Smooth muscle cell (in vitro differentiated cells): ENCODE measurements around the gene SLC26A8. TPM values are rescaled to one million over a fixed set of nuclear protein-coding genes. Genes with fewer than 3 reads are reported as not detected.
"Not testable (repeated sequence)": the region's sequence is repeated elsewhere in the genome, so short reads cannot be mapped to it uniquely, and the experiment has no call there.

ENCODE experiments used
- DNase-seq: peaks from one replicate; lab custom pipeline; 2025; ENCODE audit not compliant: unreplicated experiment; lab: John Stamatoyannopoulos, UW
- H2AFZ ChIP-seq: fragments of 200-600 bp; sonication (generic); 2 replicates; pipeline ENCODE4 v1.6.0; 2016; ENCODE audit warnings: antibody characterized with exemption, low read depth, mild to moderate bottlenecking
- H3F3A ChIP-seq: fragments of 200-600 bp; sonication (generic); 2 replicates; pipeline ENCODE4 v1.6.0; 2017; ENCODE audit warnings: antibody characterized with exemption, low read depth
- H3K27ac ChIP-seq: fragments of 200-600 bp; sonication (generic); 2 replicates; pipeline ENCODE4 v1.5.1; 2016; ENCODE audit warnings: low read depth, mild to moderate bottlenecking
- H3K27me3 ChIP-seq: fragments of 200-600 bp; sonication (generic); 2 replicates; pipeline ENCODE4 v1.6.1; 2016; ENCODE audit warnings: low read depth, mild to moderate bottlenecking
- H3K36me3 ChIP-seq: fragments of 200-600 bp; sonication (generic); 2 replicates; pipeline ENCODE4 v1.5.1; 2016; ENCODE audit warnings: low read depth
- H3K4me1 ChIP-seq: fragments of 200-600 bp; sonication (generic); 2 replicates; pipeline ENCODE4 v1.5.1; 2016; ENCODE audit warnings: low read depth
- H3K4me2 ChIP-seq: fragments of 200-600 bp; sonication (generic); 2 replicates; pipeline ENCODE4 v1.6.0; 2016; ENCODE audit warnings: mild to moderate bottlenecking
- H3K4me3 ChIP-seq: fragments of 200-600 bp; sonication (generic); 2 replicates; pipeline ENCODE4 v1.5.1; 2016; ENCODE audit warnings: mild to moderate bottlenecking
- H3K79me2 ChIP-seq: fragments of 200-600 bp; sonication (generic); 2 replicates; pipeline ENCODE4 v1.6.0; 2016; ENCODE audit warnings: low read depth, mild to moderate bottlenecking
- H3K9ac ChIP-seq: fragments of 200-600 bp; sonication (generic); 2 replicates; pipeline ENCODE4 v1.6.0; 2016; ENCODE audit warnings: low read depth
- H3K9me3 ChIP-seq: fragments of 200-600 bp; sonication (generic); replicated peaks from 2 replicates; pipeline ENCODE4 v1.5.1; 2016; ENCODE audit warnings: low read depth
- H4K20me1 ChIP-seq: fragments of 200-600 bp; sonication (generic); 2 replicates; pipeline ENCODE4 v1.6.0; 2016; ENCODE audit warnings: low read depth
- WGBS: methylation state at CpG from one replicate; pipeline ENCODE4 v1.1.7; 2016; ENCODE audit warnings: low lambda C conversion rate; 5-methylcytosine and 5-hydroxymethylcytosine counted together
- polyA plus RNA-seq: library from polyadenylated mRNA; unstranded; fragments of >200 nt; fragmentation: Nextera tagmentation; extraction: Ambion mirVana; gene quantifications from 2 replicates; pipeline ENCODE4 v1.2.1, GENCODE V29; 2016
- total RNA-seq: library from RNA; depleted of rRNA; stranded (reverse); fragments of >200 nt; gene quantifications from 2 replicates; pipeline ENCODE4 v1.2.3, GENCODE V29; 2014
- TF ChIP-seq, protein P1 (sequence below): fragments of 200-600 bp; sonication (generic); IDR thresholded peaks from 2 replicates; pipeline ENCODE4 v1.5.1; 2017; ENCODE audit warnings: borderline replicate concordance, mild to moderate bottlenecking, antibody characterized with exemption; ENCODE audit not compliant: insufficient read depth, poor library complexity, severe bottlenecking

Gene SLC26A8
- total and polyA plus RNA-seq, 2 experiments from 2014 or later = 0.09 TPM; not detected in 1

DNA sequence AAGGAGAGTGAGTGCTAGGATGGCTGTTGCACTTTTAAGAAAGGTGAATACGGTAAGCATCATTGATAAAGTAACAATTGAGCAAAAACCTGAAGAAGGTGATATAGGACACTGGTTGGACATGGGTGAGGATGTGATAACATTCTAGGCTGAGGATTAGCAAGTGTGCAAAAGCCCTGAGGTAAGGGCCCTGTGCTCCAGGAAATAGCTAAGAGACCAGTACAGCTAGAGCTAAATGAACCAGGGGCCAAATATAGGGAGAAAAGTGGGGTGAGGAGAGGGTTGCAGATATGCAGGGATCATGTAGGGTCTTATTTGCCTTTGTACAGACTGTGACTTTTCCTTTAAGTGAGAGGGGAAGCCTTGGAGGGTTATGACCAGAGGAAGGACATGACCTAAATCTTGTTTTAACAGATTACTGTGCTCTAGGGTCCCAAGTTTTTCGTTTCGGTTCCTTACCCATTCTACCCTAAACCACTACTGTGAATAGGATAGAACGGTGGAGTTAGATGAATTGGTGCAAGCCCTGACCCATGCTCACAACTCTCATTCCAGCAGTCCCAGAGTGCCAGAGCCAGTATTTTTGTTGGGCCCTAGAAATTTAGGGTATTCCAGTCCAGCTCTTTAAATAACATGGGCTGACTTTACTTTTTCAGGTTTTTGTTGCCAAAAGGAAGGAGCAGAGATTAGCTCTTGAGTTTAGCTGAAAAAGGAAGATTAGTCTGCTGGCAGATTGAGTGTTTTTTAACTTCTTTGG, 13.9 kb upstream of the SLC26A8 start:
- TF ChIP-seq, protein P1, sequence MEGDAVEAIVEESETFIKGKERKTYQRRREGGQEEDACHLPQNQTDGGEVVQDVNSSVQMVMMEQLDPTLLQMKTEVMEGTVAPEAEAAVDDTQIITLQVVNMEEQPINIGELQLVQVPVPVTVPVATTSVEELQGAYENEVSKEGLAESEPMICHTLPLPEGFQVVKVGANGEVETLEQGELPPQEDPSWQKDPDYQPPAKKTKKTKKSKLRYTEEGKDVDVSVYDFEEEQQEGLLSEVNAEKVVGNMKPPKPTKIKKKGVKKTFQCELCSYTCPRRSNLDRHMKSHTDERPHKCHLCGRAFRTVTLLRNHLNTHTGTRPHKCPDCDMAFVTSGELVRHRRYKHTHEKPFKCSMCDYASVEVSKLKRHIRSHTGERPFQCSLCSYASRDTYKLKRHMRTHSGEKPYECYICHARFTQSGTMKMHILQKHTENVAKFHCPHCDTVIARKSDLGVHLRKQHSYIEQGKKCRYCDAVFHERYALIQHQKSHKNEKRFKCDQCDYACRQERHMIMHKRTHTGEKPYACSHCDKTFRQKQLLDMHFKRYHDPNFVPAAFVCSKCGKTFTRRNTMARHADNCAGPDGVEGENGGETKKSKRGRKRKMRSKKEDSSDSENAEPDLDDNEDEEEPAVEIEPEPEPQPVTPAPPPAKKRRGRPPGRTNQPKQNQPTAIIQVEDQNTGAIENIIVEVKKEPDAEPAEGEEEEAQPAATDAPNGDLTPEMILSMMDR = no peak
- Histone ChIP-seq H3K27ac (peak overlapping the region; percentile 72), H3K27me3 (no peaks in the 10 kb centered on the region), H3K9ac (peak overlapping the region; percentile 55), H3K9me3 (no peaks in the 10 kb centered on the region), H4K20me1 (peaks cover 100% of the 10 kb centered on the region), H3K4me2 (no peak overlapping the region), H3K4me1 (peaks cover 12% of the 10 kb centered on the region), H3K36me3 (no peaks in the 10 kb centered on the region), H3F3A (no peaks in the 10 kb centered on the region), H2AFZ (no peak overlapping the region), H3K4me3 (no peak overlapping the region), H3K79me2 (peaks cover 100% of the 10 kb centered on the region)
- WGBS = 84% methylated on average over 4 of the region's 4 CpGs
- DNase-seq = no peak

DNA sequence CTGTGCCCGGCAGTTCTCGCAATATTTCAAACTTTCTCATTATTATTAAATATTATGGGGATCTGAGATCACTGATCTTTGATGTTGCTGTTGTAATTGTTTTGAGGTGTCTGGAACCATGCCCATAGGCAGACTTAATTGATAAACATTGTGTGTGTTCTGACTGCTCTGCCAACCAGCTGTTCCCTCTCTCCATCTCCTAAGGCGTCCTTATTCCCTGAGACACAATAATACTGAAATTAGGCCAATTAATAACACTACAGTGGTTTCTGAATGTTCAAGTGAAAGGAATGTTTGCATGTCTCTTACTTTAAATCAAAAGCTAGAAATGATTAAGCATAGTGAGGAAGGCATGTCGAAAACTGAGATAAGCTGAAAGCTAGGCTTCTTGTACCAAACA, 10.8 kb upstream of the SLC26A8 start:
- peaks cover 12% of the 10 kb centered on the region for H3K4me1 ChIP-seq
- H3F3A ChIP-seq = no peaks in the 10 kb centered on the region
- WGBS = 82% methylated on average over 4 of the region's 4 CpGs
- H3K27me3 ChIP-seq = no peaks in the 10 kb centered on the region
- TF ChIP-seq, protein P1 = no peak
- H3K27ac ChIP-seq = no peak overlapping the region
- no peaks in the 10 kb centered on the region for H3K36me3 ChIP-seq
- no peak overlapping the region for H2AFZ ChIP-seq
- H3K9ac ChIP-seq = no peak overlapping the region
- peaks cover 100% of the 10 kb centered on the region for H3K79me2 ChIP-seq
- H3K4me3 ChIP-seq = no peak overlapping the region
- peaks cover 97% of the 10 kb centered on the region for H4K20me1 ChIP-seq
- no peak for DNase-seq
- no peak overlapping the region for H3K4me2 ChIP-seq
- H3K9me3 ChIP-seq = no peaks in the 10 kb centered on the region

DNA sequence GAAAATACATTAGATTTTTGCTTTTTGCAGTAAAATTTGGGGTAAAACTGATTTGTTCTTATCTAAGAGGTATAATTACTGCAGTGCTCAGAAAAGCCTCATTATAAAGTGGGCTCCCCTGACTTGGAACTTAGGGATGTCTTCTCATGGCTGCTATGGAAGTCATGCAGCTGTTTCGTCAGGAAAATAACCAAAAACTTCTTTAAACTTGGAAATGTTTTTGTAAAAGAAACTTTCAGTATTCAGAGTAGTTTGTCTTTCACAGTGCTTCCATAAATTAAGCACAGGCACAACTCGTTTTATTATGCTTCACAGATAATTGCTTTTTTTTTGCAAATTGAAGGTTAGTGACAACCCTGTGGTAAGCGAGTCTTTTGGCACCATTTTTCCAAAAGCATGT, 10.0 kb upstream of the SLC26A8 start:
- no peak overlapping the region for H2AFZ ChIP-seq
- no peak overlapping the region for H3K4me2 ChIP-seq
- no peaks in the 10 kb centered on the region for H3K9me3 ChIP-seq
- TF ChIP-seq, protein P1 = no peak
- H3K36me3 ChIP-seq = no peaks in the 10 kb centered on the region
- peak overlapping the region; percentile 16 for H3K27ac ChIP-seq
- H4K20me1 ChIP-seq = peaks cover 97% of the 10 kb centered on the region
- H3K4me3 ChIP-seq = no peak overlapping the region
- H3F3A ChIP-seq = no peaks in the 10 kb centered on the region
- H3K4me1 ChIP-seq = peaks cover 20% of the 10 kb centered on the region
- no peak for DNase-seq
- peaks cover 100% of the 10 kb centered on the region for H3K79me2 ChIP-seq
- 77% methylated on average over 3 of the region's 3 CpGs for WGBS
- no peaks in the 10 kb centered on the region for H3K27me3 ChIP-seq
- H3K9ac ChIP-seq = no peak overlapping the region

DNA sequence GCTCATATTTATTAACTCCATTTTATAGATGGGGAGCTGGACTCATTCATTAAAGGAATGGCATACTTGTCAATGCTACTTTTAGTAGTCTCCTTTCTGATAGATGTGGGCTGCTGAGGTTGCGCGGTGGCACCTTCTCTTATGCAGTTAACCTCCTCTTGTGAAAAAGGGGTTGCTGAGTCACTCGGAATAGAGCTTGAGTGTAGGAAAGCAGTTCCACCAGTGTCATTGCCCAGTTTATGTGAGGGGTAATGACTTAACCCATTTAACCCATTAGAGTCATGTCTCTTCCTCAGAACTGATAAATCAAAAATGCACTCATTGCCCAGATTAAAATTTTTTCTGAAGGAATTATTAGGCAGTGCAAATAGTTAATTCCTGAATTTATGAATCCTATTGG, 9.5 kb upstream of the SLC26A8 start:
- 34% methylated on average over 3 of the region's 3 CpGs for WGBS
- TF ChIP-seq, protein P1 = no peak
- peak overlapping the region; percentile 16 for H3K27ac ChIP-seq
- H3K36me3 ChIP-seq = no peaks in the 10 kb centered on the region
- H3K4me2 ChIP-seq = peak overlapping the region; percentile 4
- H3K4me1 ChIP-seq = peaks cover 22% of the 10 kb centered on the region
- H3K27me3 ChIP-seq = no peaks in the 10 kb centered on the region
- no peak overlapping the region for H3K4me3 ChIP-seq
- no peak overlapping the region for H3K9ac ChIP-seq
- peaks cover 100% of the 10 kb centered on the region for H3K79me2 ChIP-seq
- peaks cover 97% of the 10 kb centered on the region for H4K20me1 ChIP-seq
- no peak for DNase-seq
- no peak overlapping the region for H2AFZ ChIP-seq
- no peaks in the 10 kb centered on the region for H3F3A ChIP-seq
- no peaks in the 10 kb centered on the region for H3K9me3 ChIP-seq

DNA sequence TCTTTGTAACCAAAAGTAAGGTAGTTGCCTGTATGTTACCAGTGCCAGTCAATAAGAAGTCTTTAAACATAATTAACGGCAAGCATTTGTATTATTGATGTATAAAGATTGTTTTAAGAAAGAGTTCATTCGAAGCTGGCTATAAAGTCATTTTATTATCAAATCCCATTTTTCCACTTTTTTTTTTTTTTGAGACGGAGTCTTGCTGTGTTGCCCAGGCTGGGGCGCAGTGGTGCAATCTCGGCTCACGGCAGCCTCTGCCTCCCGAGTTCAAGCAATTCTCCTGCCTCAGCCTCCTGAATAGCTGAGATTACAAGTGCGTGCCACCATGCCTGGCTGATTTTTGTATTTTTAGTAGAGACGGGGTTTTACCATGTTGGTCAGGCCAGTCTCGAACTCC, 8.7 kb upstream of the SLC26A8 start:
- H3K4me3 ChIP-seq, H3K9me3 ChIP-seq, DNase-seq, H2AFZ ChIP-seq, H3K27ac ChIP-seq, H3F3A ChIP-seq, H3K36me3 ChIP-seq, H3K27me3 ChIP-seq, H3K9ac ChIP-seq, H3K4me2 ChIP-seq: not testable (repeated sequence)
- Histone ChIP-seq H3K79me2 (peaks cover 98% of the 10 kb centered on the region), H3K4me1 (peaks cover 15% of the 10 kb centered on the region), H4K20me1 (peaks cover 90% of the 10 kb centered on the region)
- 98% methylated on average over 10 of the region's 10 CpGs for WGBS
